K562 (cell line): ENCODE results near the gene AGO4. TPM values are rescaled to one million over a fixed set of nuclear protein-coding genes. Genes with fewer than 3 reads are reported as not detected.

Source experiments
- DNMT1 ChIP-seq: fragments of 450-650 bp; IDR thresholded peaks from 2 replicates; pipeline ENCODE4 v1.6.1; 2016; ENCODE audit warnings: antibody characterized with exemption, mild to moderate bottlenecking
- HDAC2 ChIP-seq: fragments of 450-650 bp; IDR thresholded peaks from 2 replicates; pipeline ENCODE4 v1.6.1; 2016; ENCODE audit warnings: mild to moderate bottlenecking
- HMG20A ChIP-seq: fragments of 450-650 bp; formaldehyde crosslinking; conservative IDR thresholded peaks from 2 replicates; pipeline ENCODE4 v1.4.0; 2020; ENCODE audit warnings: mild to moderate bottlenecking, mixed read lengths
- IRF1 ChIP-seq: sonication (generic); formaldehyde crosslinking; IDR thresholded peaks from 2 replicates; pipeline ENCODE4 v1.8.0; 2022; ENCODE audit warnings: missing genetic modification reagents, mild to moderate bottlenecking, borderline replicate concordance
- ZBTB12 ChIP-seq: fragments of 250-450 bp; sonication (Bioruptor Pico); IDR thresholded peaks from 2 replicates; pipeline ENCODE4 v1.4.0; 2020
- ZBTB9 ChIP-seq: fragments of 450-650 bp; formaldehyde crosslinking; IDR thresholded peaks from 2 replicates; pipeline ENCODE4 v1.4.0; 2020; ENCODE audit warnings: mild to moderate bottlenecking, moderate library complexity
- ZC3H8 ChIP-seq: fragments of 450-650 bp; IDR thresholded peaks from 2 replicates; pipeline ENCODE4 v1.6.1; 2017
- ZNF124 ChIP-seq: sonication (generic); formaldehyde crosslinking; IDR thresholded peaks from 2 replicates; pipeline ENCODE4 v1.8.1; 2022; ENCODE audit warnings: missing genetic modification reagents
- polyA plus RNA-seq, 8 experiments: library from polyadenylated mRNA; depleted of rRNA in 4 of 8; stranded (reverse) in 5 of 8; unstranded in 3 of 8; fragments of >200 nt; fragmentation: Nextera tagmentation in 2 of 8; fragmentation: Illumina TruSeq in 1 of 8; extraction: Ambion mirVana in 2 of 8; extraction: Trizol in 1 of 8; gene quantifications; 2 replicates each; pipeline versions ENCODE4 v1.2.1 to v1.2.3, GENCODE V29; 2011 to 2014; ENCODE audit warnings: inconsistent platforms in 1 of 8, missing spikeins in 1 of 8
- total RNA-seq, 7 experiments: library from RNA; depleted of rRNA in 6 of 7; stranded (reverse); fragments of >200 nt in 6 of 7; fragmentation: Illumina TruSeq in 2 of 7; extraction: Trizol in 2 of 7; gene quantifications; 2 replicates each; pipeline versions ENCODE4 v1.2.1 to v1.2.3, GENCODE V29; 2011 to 2021; ENCODE audit warnings: low replicate concordance in 1 of 7

The AGO4 gene
- total and polyA plus RNA-seq, 9 of the 15 experiments (the other 6 are each of a cell fraction or from before 2014, with no cell fraction given), result 1.3 to 10.5 (median 6.5) TPM

GRCh38 chr1:35810096-35810881, 2.5 kb downstream of the AGO4 start (continued):
- no peak for TF ChIP-seq ZC3H8
- no peak for TF ChIP-seq ZBTB9 (CRISPR knock-in tag)
- TF ChIP-seq IRF1 (CRISPR knock-in tag), result no peak
- no peak for TF ChIP-seq HMG20A (CRISPR knock-in tag)
- TF ChIP-seq HDAC2, result peak; percentile 51; the same call in 1 of the 2 replicates
- no peak for TF ChIP-seq ZNF124
- TF ChIP-seq DNMT1, result no peak
- TF ChIP-seq ZBTB12 (CRISPR knock-in tag), result no peak
